ENCODE data around the gene RFX4.

RFX4 gene

GRCh38 chr12:106582249-106582591 lies 584 bp upstream of the RFX4 start:
- Histone ChIP-seq H3K9ac (ENCODE audit: low read length) (no peak overlapping the region), H3K27me3 (ENCODE audit: control insufficient read depth, insufficient read depth, low read length) (peaks cover 97% of the 10 kb centered on the region)

GRCh38 chr12:106583242-106584103 lies 669 bp downstream of the RFX4 start:
- Histone ChIP-seq H3K9me3 (ENCODE audit: control insufficient read depth, insufficient read depth, low read depth, low read length) (no peaks in the 10 kb centered on the region), H3K27me3 (ENCODE audit: control insufficient read depth, insufficient read depth, low read length) (peaks cover 97% of the 10 kb centered on the region), H3K4me3 (ENCODE audit: low read depth, low read length) (peak overlapping the region; percentile 85), H3K36me3 (ENCODE audit: control insufficient read depth, insufficient read depth, low read length) (no peaks in the 10 kb centered on the region), H3K27ac (ENCODE audit: low read depth, low read length) (no peak overlapping the region), H3K9ac (ENCODE audit: low read length) (no peak overlapping the region), H3K4me1 (ENCODE audit: control insufficient read depth, insufficient read depth, low read length) (peaks cover 41% of the 10 kb centered on the region)

More at GRCh38 chr12:106582249-106582591, 584 bp upstream of the RFX4 start:
- H3K4me3 ChIP-seq (ENCODE audit: low read depth, low read length) = peak overlapping the region; percentile 40
- H3K9me3 ChIP-seq (ENCODE audit: control insufficient read depth, insufficient read depth, low read depth, low read length) = no peaks in the 10 kb centered on the region
- H3K36me3 ChIP-seq (ENCODE audit: control insufficient read depth, insufficient read depth, low read length) = no peaks in the 10 kb centered on the region
- H3K4me1 ChIP-seq (ENCODE audit: control insufficient read depth, insufficient read depth, low read length) = peaks cover 35% of the 10 kb centered on the region
- no peak overlapping the region for H3K27ac ChIP-seq (ENCODE audit: low read depth, low read length)

GRCh38 chr12:106584104-106585064 lies 1.6 kb downstream of the RFX4 start:
- H3K9ac ChIP-seq (ENCODE audit: low read length) = no peak overlapping the region
- peaks cover 97% of the 10 kb centered on the region for H3K27me3 ChIP-seq (ENCODE audit: control insufficient read depth, insufficient read depth, low read length)
- H3K36me3 ChIP-seq (ENCODE audit: control insufficient read depth, insufficient read depth, low read length) = no peaks in the 10 kb centered on the region
- no peaks in the 10 kb centered on the region for H3K9me3 ChIP-seq (ENCODE audit: control insufficient read depth, insufficient read depth, low read depth, low read length)
- peak overlapping the region; percentile 85 for H3K4me3 ChIP-seq (ENCODE audit: low read depth, low read length)
- peaks cover 41% of the 10 kb centered on the region for H3K4me1 ChIP-seq (ENCODE audit: control insufficient read depth, insufficient read depth, low read length)
- no peak overlapping the region for H3K27ac ChIP-seq (ENCODE audit: low read depth, low read length)

- H3K4me3 ChIP-seq (ENCODE audit: low read depth, low read length) = peak overlapping the region; percentile 85
- H3K4me1 ChIP-seq (ENCODE audit: control insufficient read depth, insufficient read depth, low read length) = peaks cover 41% of the 10 kb centered on the region
- no peaks in the 10 kb centered on the region for H3K36me3 ChIP-seq (ENCODE audit: control insufficient read depth, insufficient read depth, low read length)
- no peaks in the 10 kb centered on the region for H3K9me3 ChIP-seq (ENCODE audit: control insufficient read depth, insufficient read depth, low read depth, low read length)
- H3K9ac ChIP-seq (ENCODE audit: low read length) = no peak overlapping the region
- no peak overlapping the region for H3K27ac ChIP-seq (ENCODE audit: low read depth, low read length)
- H3K27me3 ChIP-seq (ENCODE audit: control insufficient read depth, insufficient read depth, low read length) = peaks cover 97% of the 10 kb centered on the region
Measured at GRCh38 chr12:106585105-106585520, 2.3 kb downstream of the RFX4 start.

- no peak overlapping the region for H3K27ac ChIP-seq (ENCODE audit: low read depth, low read length)
- no peaks in the 10 kb centered on the region for H3K36me3 ChIP-seq (ENCODE audit: control insufficient read depth, insufficient read depth, low read length)
- no peak overlapping the region for H3K9ac ChIP-seq (ENCODE audit: low read length)
- peaks cover 97% of the 10 kb centered on the region for H3K27me3 ChIP-seq (ENCODE audit: control insufficient read depth, insufficient read depth, low read length)
- peaks cover 40% of the 10 kb centered on the region for H3K4me1 ChIP-seq (ENCODE audit: control insufficient read depth, insufficient read depth, low read length)
- H3K4me3 ChIP-seq (ENCODE audit: low read depth, low read length) = peak overlapping the region; percentile 85
- no peaks in the 10 kb centered on the region for H3K9me3 ChIP-seq (ENCODE audit: control insufficient read depth, insufficient read depth, low read depth, low read length)
Measured at GRCh38 chr12:106585521-106586277, 2.9 kb downstream of the RFX4 start.

GRCh38 chr12:106586278-106586802 lies 3.5 kb downstream of the RFX4 start:
- H3K4me3 ChIP-seq (ENCODE audit: low read depth, low read length) = peak overlapping the region; percentile 85
- H3K27ac ChIP-seq (ENCODE audit: low read depth, low read length) = no peak overlapping the region
- H3K36me3 ChIP-seq (ENCODE audit: control insufficient read depth, insufficient read depth, low read length) = no peaks in the 10 kb centered on the region
- peaks cover 36% of the 10 kb centered on the region for H3K4me1 ChIP-seq (ENCODE audit: control insufficient read depth, insufficient read depth, low read length)
- H3K9ac ChIP-seq (ENCODE audit: low read length) = no peak overlapping the region
- H3K27me3 ChIP-seq (ENCODE audit: control insufficient read depth, insufficient read depth, low read length) = peaks cover 98% of the 10 kb centered on the region
- no peaks in the 10 kb centered on the region for H3K9me3 ChIP-seq (ENCODE audit: control insufficient read depth, insufficient read depth, low read depth, low read length)

GRCh38 chr12:106586803-106587684 lies 4.2 kb downstream of the RFX4 start:
- H3K9me3 ChIP-seq (ENCODE audit: control insufficient read depth, insufficient read depth, low read depth, low read length) = no peaks in the 10 kb centered on the region

GRCh38 chr12:106588771-106589170 lies 6.0 kb downstream of the RFX4 start:
- H3K4me1 ChIP-seq (ENCODE audit: control insufficient read depth, insufficient read depth, low read length) = peaks cover 33% of the 10 kb centered on the region
- no peaks in the 10 kb centered on the region for H3K36me3 ChIP-seq (ENCODE audit: control insufficient read depth, insufficient read depth, low read length)
- peaks cover 100% of the 10 kb centered on the region for H3K27me3 ChIP-seq (ENCODE audit: control insufficient read depth, insufficient read depth, low read length)
- H3K9ac ChIP-seq (ENCODE audit: low read length) = no peak overlapping the region
- no peaks in the 10 kb centered on the region for H3K9me3 ChIP-seq (ENCODE audit: control insufficient read depth, insufficient read depth, low read depth, low read length)
- H3K4me3 ChIP-seq (ENCODE audit: low read depth, low read length) = no peak overlapping the region
- H3K27ac ChIP-seq (ENCODE audit: low read depth, low read length) = no peak overlapping the region

More at GRCh38 chr12:106586803-106587684, 4.2 kb downstream of the RFX4 start:
- no peaks in the 10 kb centered on the region for H3K36me3 ChIP-seq (ENCODE audit: control insufficient read depth, insufficient read depth, low read length)
- no peak overlapping the region for H3K27ac ChIP-seq (ENCODE audit: low read depth, low read length)
- H3K4me1 ChIP-seq (ENCODE audit: control insufficient read depth, insufficient read depth, low read length) = peaks cover 36% of the 10 kb centered on the region
- H3K9ac ChIP-seq (ENCODE audit: low read length) = no peak overlapping the region
- H3K27me3 ChIP-seq (ENCODE audit: control insufficient read depth, insufficient read depth, low read length) = peaks cover 99% of the 10 kb centered on the region
- H3K4me3 ChIP-seq (ENCODE audit: low read depth, low read length) = peak overlapping the region; percentile 85

- no peaks in the 10 kb centered on the region for H3K36me3 ChIP-seq (ENCODE audit: control insufficient read depth, insufficient read depth, low read length)
- H3K27me3 ChIP-seq (ENCODE audit: control insufficient read depth, insufficient read depth, low read length) = peaks cover 100% of the 10 kb centered on the region
- no peak overlapping the region for H3K4me3 ChIP-seq (ENCODE audit: low read depth, low read length)
- no peak overlapping the region for H3K9ac ChIP-seq (ENCODE audit: low read length)
- peaks cover 17% of the 10 kb centered on the region for H3K4me1 ChIP-seq (ENCODE audit: control insufficient read depth, insufficient read depth, low read length)
- no peak overlapping the region for H3K27ac ChIP-seq (ENCODE audit: low read depth, low read length)
- no peaks in the 10 kb centered on the region for H3K9me3 ChIP-seq (ENCODE audit: control insufficient read depth, insufficient read depth, low read depth, low read length)
Measured at GRCh38 chr12:106590601-106591000, 7.8 kb downstream of the RFX4 start.

- no peak overlapping the region for H3K27ac ChIP-seq (ENCODE audit: low read depth, low read length)
- H3K4me3 ChIP-seq (ENCODE audit: low read depth, low read length) = no peak overlapping the region
- H3K9me3 ChIP-seq (ENCODE audit: control insufficient read depth, insufficient read depth, low read depth, low read length) = no peaks in the 10 kb centered on the region
- H3K27me3 ChIP-seq (ENCODE audit: control insufficient read depth, insufficient read depth, low read length) = peaks cover 63% of the 10 kb centered on the region
- H3K4me1 ChIP-seq (ENCODE audit: control insufficient read depth, insufficient read depth, low read length) = no peaks in the 10 kb centered on the region
- no peaks in the 10 kb centered on the region for H3K36me3 ChIP-seq (ENCODE audit: control insufficient read depth, insufficient read depth, low read length)
- no peak overlapping the region for H3K9ac ChIP-seq (ENCODE audit: low read length)
Measured at GRCh38 chr12:106594447-106594846, 11.6 kb downstream of the RFX4 start.

All from HUES6 (cell line).